SK-N-SH (cell line): ENCODE data around the gene SH3RF1.

Experiments used
- EP300 ChIP-seq, 2 experiments: IDR thresholded peaks; 2 replicates each; pipeline versions ENCODE4 v1.4.0 to v1.6.1; 2012; ENCODE audit warnings: borderline replicate concordance in 1 of 2, low read depth in 1 of 2, low read length in 1 of 2
- RCOR1 ChIP-seq: fragments of 150-350 bp; IDR thresholded peaks from 2 replicates; pipeline ENCODE4 v1.6.1; 2017; ENCODE audit warnings: antibody characterized with exemption, low read length
- TF ChIP-seq, protein P1 (sequence below): fragments of 200-600 bp; sonication (generic); IDR thresholded peaks from 2 replicates; pipeline ENCODE4 v1.6.1; 2017; ENCODE audit warnings: antibody characterized with exemption, mild to moderate bottlenecking, moderate library complexity

GRCh38 chr4:169098054-169098497 is 172.7 kb downstream of the SH3RF1 start:
- TF ChIP-seq RCOR1 (no peak), EP300 (IDR thresholded peaks at IDR 0.05; ENCODE audit: borderline replicate concordance in 1 of 2, low read depth in 1 of 2, low read length in 1 of 2) (no peak)
- TF ChIP-seq, protein P1, sequence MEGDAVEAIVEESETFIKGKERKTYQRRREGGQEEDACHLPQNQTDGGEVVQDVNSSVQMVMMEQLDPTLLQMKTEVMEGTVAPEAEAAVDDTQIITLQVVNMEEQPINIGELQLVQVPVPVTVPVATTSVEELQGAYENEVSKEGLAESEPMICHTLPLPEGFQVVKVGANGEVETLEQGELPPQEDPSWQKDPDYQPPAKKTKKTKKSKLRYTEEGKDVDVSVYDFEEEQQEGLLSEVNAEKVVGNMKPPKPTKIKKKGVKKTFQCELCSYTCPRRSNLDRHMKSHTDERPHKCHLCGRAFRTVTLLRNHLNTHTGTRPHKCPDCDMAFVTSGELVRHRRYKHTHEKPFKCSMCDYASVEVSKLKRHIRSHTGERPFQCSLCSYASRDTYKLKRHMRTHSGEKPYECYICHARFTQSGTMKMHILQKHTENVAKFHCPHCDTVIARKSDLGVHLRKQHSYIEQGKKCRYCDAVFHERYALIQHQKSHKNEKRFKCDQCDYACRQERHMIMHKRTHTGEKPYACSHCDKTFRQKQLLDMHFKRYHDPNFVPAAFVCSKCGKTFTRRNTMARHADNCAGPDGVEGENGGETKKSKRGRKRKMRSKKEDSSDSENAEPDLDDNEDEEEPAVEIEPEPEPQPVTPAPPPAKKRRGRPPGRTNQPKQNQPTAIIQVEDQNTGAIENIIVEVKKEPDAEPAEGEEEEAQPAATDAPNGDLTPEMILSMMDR = no peak
